Stimulated activated naive CD8-positive, alpha-beta T cell treated with anti-CD3 and anti-CD28 coated beads, Interleukin-15, amount 100 ng/mL, for 72 hours (primary cell): ENCODE data around the gene THBS4.

ENCODE experiments used
- ATAC-seq: fragments of 150-1000 bp; cut with Tn5 transposase; 2 replicates; pipeline ENCODE4 v1.10.0; 2021; ENCODE audit warnings: mild to moderate bottlenecking, moderate library complexity
- DNase-seq, 2 donors: peaks; one replicate each; pipeline ENCODE4 v3.0.0; 2021 to 2022
- H3K27ac Mint-ChIP-seq, 2 donors: one replicate each; pipeline ENCODE4 v1.8.0; 2022; ENCODE audit warnings: mild to moderate bottlenecking in 2 of 2, mixed read lengths in 2 of 2, moderate library complexity in 2 of 2
- H3K27me3 Mint-ChIP-seq: one replicate; pipeline ENCODE4 v1.8.0; 2022; ENCODE audit warnings: mixed read lengths
- H3K4me1 Mint-ChIP-seq: one replicate; pipeline ENCODE4 v1.8.0; 2022; ENCODE audit warnings: mild to moderate bottlenecking, mixed read lengths
- H3K4me3 Mint-ChIP-seq, 2 donors: one replicate each; pipeline ENCODE4 v1.8.0; 2022; ENCODE audit warnings: mild to moderate bottlenecking in 2 of 2, mixed read lengths in 2 of 2, moderate library complexity in 1 of 2
- H3K9me3 Mint-ChIP-seq, 2 donors: one replicate each; pipeline ENCODE4 v1.8.0; 2022; ENCODE audit warnings: mixed read lengths in 2 of 2

The THBS4 gene

DNA sequence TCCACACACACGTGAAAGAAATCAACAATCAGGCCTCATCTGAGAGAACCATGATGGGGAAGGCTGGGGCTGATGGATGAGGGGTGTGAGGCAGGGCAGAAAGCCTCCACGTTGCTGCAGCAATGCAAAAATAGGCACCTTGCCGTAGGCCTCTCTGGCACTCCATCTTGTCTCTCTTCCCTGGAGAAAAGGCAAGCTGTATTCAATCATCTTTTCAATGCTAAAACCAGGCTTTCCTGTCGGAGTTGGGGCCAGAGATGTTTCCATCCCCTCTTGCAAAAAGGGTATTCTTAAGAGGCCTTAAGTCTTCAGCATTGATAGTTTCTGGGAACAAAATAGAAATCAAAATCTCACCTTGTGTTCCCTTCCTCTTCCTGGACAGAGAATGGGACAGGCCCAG, 80.9 kb downstream of the THBS4 start:
- ATAC-seq (no peak), DNase-seq (no peak)
- Mint-ChIP-seq H3K27me3 (no peaks in the 10 kb centered on the region), H3K27ac (no peak overlapping the region), H3K9me3 (peaks cover 16 to 20% of the 10 kb centered on the region in 2 donors), H3K4me3 (no peak overlapping the region), H3K4me1 (peaks cover 34% of the 10 kb centered on the region)

DNA sequence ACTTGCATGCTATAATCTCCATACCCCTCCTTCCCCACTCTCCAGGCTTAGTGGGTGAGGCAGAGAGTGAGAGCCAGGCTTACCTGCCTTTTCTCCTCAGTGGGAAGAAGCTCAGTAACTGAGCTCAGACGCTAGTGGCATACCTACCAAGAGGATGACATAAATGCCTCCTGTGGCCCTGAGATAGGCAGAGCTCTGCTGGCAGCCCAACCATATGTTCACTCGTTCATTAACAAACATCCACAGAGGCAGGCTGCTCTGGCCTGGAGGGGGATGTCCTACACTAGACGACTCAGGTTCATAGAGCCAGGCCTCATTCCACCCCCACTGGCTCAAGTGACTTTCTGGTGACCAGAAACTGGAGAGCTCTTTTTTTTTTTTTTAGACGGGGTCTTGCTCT, 81.3 kb downstream of the THBS4 start:
- peak overlapping the region in 1 of 2 donors; percentile 85 for H3K27ac Mint-ChIP-seq
- no peak for ATAC-seq
- H3K9me3 Mint-ChIP-seq: peaks cover 16 to 20% of the 10 kb centered on the region in 2 donors

DNA sequence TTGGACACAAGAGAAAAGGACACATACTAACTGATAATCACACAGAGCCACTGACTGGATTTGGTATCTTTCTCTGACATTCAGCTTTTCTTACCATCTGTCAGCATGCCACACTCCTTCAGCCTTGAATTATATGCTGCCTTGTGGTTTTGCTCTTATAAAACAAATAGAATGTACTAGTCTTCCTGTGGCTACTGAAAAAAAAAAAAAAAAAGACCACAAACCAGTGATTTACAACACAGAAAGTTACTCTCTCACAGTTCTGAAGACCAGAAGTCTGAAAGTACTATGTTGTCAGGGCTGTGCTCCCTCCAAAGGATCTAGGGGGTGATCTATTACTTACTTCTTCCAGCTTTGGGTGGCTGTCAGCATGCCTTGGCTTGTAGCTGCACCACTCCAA, 82.3 kb downstream of the THBS4 start:
- Mint-ChIP-seq H3K27ac (no peak overlapping the region), H3K4me3 (no peak overlapping the region)
- DNase-seq: no peak

More for the DNA sequence above, 81.3 kb downstream of the THBS4 start:
- Mint-ChIP-seq H3K4me3 (no peak overlapping the region), H3K4me1 (peaks cover 34% of the 10 kb centered on the region), H3K27me3 (no peaks in the 10 kb centered on the region)
- DNase-seq: no peak

DNA sequence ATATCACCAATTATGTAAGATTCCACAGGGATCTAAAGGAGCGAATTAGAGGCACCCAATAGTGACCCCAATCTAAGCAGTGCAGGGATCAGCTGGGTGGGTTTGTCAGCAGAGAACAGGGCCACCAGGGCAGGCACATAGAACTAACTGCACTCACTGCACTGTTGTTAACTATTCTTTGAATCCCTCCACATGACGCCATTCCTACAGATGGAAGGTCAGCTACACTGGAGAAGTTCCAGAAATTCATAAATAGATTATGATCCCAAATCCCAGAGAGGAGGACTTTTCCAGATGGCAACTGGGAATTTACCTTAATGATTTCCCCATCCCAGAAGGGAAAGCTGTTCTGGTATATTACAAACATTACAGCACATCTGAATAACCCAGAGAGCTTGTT, 84.2 kb downstream of the THBS4 start:
- Mint-ChIP-seq H3K4me1 (peaks cover 52% of the 10 kb centered on the region), H3K9me3 (peaks cover 5 to 8% of the 10 kb centered on the region in 2 donors)
- no peak for ATAC-seq

More for the DNA sequence above, 82.3 kb downstream of the THBS4 start:
- Mint-ChIP-seq H3K4me1 (peaks cover 38% of the 10 kb centered on the region), H3K9me3 (peaks cover 16 to 20% of the 10 kb centered on the region in 2 donors), H3K27me3 (no peaks in the 10 kb centered on the region)
- ATAC-seq: peak; percentile 78

DNA sequence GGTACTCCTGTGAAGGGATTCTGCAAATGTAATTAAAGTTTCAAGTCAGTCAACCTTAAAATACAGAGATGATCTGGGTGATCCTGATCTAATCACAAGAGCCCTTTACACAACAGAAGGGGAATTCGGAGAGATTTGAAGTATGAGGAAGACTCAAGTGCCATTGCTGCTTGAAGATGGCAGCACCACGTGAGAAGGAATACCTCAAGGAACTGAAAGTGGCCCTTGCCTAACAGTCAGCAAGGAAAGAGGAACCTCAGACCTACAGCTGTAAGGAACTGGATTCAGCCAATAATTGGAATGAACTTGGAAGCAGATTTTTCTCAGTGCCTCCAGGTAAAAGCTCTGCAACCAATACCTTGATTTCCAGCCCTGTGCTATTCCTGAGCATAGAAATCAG, 87.4 kb downstream of the THBS4 start:
- no peaks in the 10 kb centered on the region for H3K27me3 Mint-ChIP-seq
- no peak overlapping the region for H3K4me3 Mint-ChIP-seq
- H3K4me1 Mint-ChIP-seq: peaks cover 44% of the 10 kb centered on the region
- no peak for ATAC-seq
- peaks cover 3 to 5% of the 10 kb centered on the region in 2 donors for H3K9me3 Mint-ChIP-seq
- DNase-seq: no peak
- H3K27ac Mint-ChIP-seq: peak overlapping the region in 1 of 2 donors; percentile 74

More for the DNA sequence above, 84.2 kb downstream of the THBS4 start:
- no peaks in the 10 kb centered on the region for H3K27me3 Mint-ChIP-seq
- H3K4me3 Mint-ChIP-seq: no peak overlapping the region
- no peak for DNase-seq
- no peak overlapping the region for H3K27ac Mint-ChIP-seq

DNA sequence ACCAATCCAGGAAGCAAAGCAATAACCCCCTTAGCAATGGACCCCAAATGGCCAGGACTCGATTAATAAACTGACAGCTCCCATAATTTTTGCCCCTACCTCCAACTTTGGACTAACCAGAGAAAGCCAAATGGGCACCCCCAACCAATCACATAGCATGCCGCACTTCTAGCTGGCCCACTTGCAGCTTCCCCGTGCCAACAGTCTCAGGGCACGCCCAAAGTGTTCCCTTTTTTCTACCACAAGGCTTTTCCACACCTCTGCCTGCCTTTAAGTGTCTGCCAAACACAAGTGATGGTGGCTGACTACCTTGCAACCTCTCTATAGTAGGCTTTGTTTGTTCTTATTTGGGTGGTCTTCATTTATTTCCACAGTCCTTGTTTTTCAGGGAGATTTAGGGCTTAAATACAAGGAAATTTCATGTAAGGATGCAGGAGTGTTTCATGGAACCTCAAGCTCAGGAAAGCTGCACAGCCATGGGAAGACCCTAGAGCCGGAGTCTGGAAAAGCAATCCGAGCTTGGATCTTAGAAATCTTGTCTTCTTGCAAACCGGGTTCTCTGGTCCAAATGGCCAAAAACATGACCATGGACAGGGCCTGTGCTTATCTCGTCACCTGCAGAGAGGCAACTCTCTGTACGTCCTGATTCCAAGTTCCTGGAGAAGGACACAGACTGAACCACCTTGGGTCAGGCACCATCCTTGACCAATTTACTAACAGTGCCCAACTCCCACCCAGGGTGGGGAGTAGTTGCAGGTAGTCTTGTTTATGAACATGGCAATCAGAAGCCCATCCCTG, 89.2 kb downstream of the THBS4 start:
- no peak for DNase-seq
- Mint-ChIP-seq H3K27me3 (no peaks in the 10 kb centered on the region), H3K9me3 (peaks cover 0 to 4% of the 10 kb centered on the region in 2 donors), H3K4me3 (no peak overlapping the region), H3K4me1 (peaks cover 46% of the 10 kb centered on the region), H3K27ac (no peak overlapping the region)
- no peak for ATAC-seq

DNA sequence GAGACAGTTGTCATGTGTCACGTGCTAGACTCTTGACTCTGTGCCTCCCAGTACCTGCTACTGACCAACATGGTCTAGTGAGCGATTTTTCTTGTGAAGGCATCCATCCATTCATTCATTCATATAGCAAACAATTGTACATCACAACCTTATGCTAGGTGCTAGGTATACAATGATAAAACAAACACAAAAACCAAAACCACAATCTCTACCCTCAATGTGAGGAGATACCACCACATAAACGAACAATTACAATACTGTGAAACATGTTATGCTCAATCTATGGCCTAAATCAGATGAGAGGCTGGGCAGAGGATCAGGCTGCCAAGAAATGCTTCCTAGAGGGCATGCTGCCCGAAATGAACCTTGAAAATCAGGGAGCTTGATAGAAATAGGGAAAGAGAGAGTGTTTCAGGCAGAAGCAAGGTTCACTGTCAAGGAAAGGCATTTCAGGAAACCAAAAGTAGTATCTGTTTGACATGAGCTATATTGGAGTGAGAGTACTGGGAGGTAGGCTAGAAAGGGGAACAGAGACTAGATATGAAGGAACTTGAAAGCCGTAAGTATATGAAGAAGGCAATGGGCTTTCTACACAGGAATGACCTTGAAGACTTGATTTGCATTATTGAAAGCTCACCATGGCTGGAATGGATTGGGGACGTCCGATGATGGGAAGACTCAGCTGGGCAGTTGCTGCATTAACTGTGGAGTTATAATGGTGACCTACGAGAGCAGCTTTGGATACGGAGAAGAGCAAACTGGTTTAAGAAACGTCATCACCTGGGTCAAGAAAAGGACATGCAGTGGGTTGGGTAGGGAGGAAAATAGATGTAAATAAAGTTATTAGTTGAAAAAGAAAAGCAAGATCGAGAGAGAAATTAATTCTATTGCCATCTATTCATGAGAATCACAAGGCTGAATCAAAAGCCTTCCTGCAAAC, 90.1 kb downstream of the THBS4 start:
- ATAC-seq: no peak
- Mint-ChIP-seq H3K4me3 (peak overlapping the region; percentile 52 to 60), H3K27me3 (no peaks in the 10 kb centered on the region), H3K27ac (peak overlapping the region; percentile 64 to 79), H3K9me3 (peaks cover under 1 to 5% of the 10 kb centered on the region in 2 donors), H3K4me1 (peaks cover 46% of the 10 kb centered on the region)
- DNase-seq: no peak

DNA sequence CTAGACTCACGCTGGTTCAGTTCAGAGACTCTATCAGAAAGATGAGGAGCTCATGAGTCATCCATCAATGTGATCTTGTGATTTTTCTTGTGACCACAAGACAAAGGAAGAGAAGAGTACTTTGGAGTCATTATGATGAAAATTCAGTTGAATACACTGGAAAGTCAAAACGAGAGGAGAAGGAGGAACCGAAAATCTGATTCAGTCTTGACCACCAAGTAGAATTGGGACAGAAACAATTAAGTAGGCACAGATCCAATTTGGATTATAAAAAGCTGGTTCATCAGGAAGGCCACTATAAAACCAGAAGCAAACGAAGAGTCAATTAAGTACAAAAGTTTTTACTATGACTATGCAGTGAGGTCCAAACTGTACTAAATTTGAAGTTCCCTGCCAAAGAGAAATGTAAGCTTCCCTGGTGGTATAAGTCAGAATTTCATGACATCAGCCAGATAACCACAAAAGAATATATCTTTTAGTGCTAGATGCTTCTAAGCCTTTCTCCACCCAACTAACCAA, 90.9 kb downstream of the THBS4 start:
- H3K4me3 Mint-ChIP-seq: peak overlapping the region; percentile 52 to 60
- peak; percentile 34 to 36 for DNase-seq
- H3K27me3 Mint-ChIP-seq: no peaks in the 10 kb centered on the region
- peak overlapping the region; percentile 0 to 64 for H3K27ac Mint-ChIP-seq
- ATAC-seq: peak; percentile 90
- H3K9me3 Mint-ChIP-seq: peaks cover 8 to 12% of the 10 kb centered on the region in 2 donors
- peaks cover 46% of the 10 kb centered on the region for H3K4me1 Mint-ChIP-seq

DNA sequence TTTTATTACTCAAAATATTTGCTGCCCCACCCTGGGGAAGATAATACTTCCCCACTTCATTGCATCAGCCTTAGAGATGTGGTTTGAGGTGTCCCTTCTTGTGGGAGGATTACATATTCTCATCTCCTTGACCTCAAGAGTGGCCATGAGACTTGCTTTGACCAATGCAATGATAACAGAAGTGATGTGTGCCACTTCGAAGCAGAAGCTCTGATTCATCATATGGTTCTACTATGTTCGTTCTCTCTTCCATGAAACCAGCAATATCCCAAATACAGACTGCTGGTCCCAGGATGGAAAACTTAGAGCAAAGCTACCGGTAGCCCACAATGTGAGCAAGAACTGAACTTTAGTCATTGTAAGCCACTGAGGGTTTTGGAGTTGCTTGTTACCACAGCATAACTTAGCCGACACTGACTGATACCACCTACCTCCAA, 92.0 kb downstream of the THBS4 start:
- peak overlapping the region in 1 of 2 donors; percentile 37 for H3K27ac Mint-ChIP-seq
- H3K9me3 Mint-ChIP-seq: peaks cover 18 to 20% of the 10 kb centered on the region in 2 donors
- peaks cover 57% of the 10 kb centered on the region for H3K4me1 Mint-ChIP-seq
- ATAC-seq (peak; percentile 61), DNase-seq (peak in 1 of 2 donors; percentile 41)
- H3K4me3 Mint-ChIP-seq: no peak overlapping the region
- H3K27me3 Mint-ChIP-seq: no peaks in the 10 kb centered on the region

DNA sequence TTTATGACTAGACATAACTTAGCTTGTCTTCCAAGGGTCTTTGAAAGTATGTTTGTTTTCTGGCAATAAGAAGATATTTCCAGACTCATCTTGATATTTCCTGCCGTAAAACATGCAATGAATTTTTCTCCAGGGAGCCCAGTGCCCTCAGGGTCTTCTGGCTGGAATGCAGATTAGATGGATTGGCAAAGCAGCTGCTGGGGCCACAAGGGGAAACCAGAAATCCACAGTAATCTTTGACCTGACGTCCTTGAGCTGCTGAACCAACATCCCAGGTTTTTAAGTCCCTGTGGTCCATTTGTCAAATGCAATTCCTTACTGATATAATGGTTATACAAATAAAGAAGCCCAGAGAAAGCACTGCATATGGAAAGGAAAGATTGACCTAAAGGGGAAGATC, 93.0 kb downstream of the THBS4 start:
- no peak overlapping the region for H3K27ac Mint-ChIP-seq
- ATAC-seq (no peak), DNase-seq (no peak)
- H3K4me1 Mint-ChIP-seq: peaks cover 62% of the 10 kb centered on the region
- no peak overlapping the region for H3K4me3 Mint-ChIP-seq
- H3K27me3 Mint-ChIP-seq: no peaks in the 10 kb centered on the region
- H3K9me3 Mint-ChIP-seq: peaks cover 18 to 20% of the 10 kb centered on the region in 2 donors

DNA sequence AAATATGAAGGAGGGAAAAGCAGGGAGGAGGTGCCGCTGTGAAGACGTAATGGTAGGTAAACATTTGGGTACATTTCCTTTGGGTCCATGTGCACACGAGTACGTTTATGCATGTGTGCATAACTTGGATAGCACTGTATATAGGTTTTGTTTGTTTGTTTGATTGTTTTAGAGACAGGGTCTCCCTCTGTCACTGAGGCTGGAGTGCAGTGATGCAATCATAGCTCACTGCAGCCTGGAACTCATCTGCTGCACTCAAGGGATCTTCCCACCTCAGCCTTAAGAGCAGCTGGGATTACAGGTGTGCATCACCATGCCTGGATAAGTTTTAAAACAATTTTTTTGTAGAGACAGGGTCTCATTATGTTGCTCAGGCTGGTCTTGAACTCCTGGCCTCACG, 94.0 kb downstream of the THBS4 start:
- Mint-ChIP-seq H3K9me3 (peaks cover 18 to 20% of the 10 kb centered on the region in 2 donors), H3K4me1 (peaks cover 63% of the 10 kb centered on the region), H3K27me3 (no peaks in the 10 kb centered on the region), H3K4me3 (no peak overlapping the region), H3K27ac (no peak overlapping the region)
- no peak for DNase-seq
- ATAC-seq: no peak
